Esophagus (tissue), 2 donors: ENCODE data around the gene PHF21A. TPM values are rescaled to one million over a fixed set of nuclear protein-coding genes. Genes with fewer than 3 reads are reported as not detected.

Source experiments
- H3K27ac ChIP-seq, 2 donors: one replicate each; pipeline ENCODE4 v1.5.1; 2013; ENCODE audit warnings: low read depth in 2 of 2, mild to moderate bottlenecking in 2 of 2, inconsistent platforms in 1 of 2, low read length in 1 of 2, moderate library complexity in 1 of 2
- H3K27me3 ChIP-seq, 2 donors: one replicate each; pipeline ENCODE4 v1.6.1; 2013; ENCODE audit warnings: low read length in 2 of 2, control low read depth in 1 of 2, mild to moderate bottlenecking in 1 of 2; ENCODE audit not compliant: insufficient read depth in 2 of 2, control insufficient read depth in 1 of 2
- H3K36me3 ChIP-seq, 2 donors: one replicate each; pipeline ENCODE4 v1.6.1; 2013; ENCODE audit warnings: low read length in 1 of 2; ENCODE audit not compliant: control insufficient read depth in 2 of 2, insufficient read depth in 2 of 2
- H3K4me1 ChIP-seq, 2 donors: one replicate each; pipeline ENCODE4 v1.6.1; 2013; ENCODE audit warnings: low read length in 1 of 2; ENCODE audit not compliant: control insufficient read depth in 2 of 2, insufficient read depth in 2 of 2
- H3K4me3 ChIP-seq, 2 donors: one replicate each; pipeline ENCODE4 v1.5.1; 2013; ENCODE audit warnings: low read length in 2 of 2, mild to moderate bottlenecking in 2 of 2, low read depth in 1 of 2, moderate library complexity in 1 of 2
- H3K9me3 ChIP-seq, 2 donors: one replicate each; pipeline ENCODE4 v1.6.1; 2013; ENCODE audit warnings: mild to moderate bottlenecking in 2 of 2, low read depth in 1 of 2, low read length in 1 of 2, moderate library complexity in 1 of 2; ENCODE audit not compliant: control insufficient read depth in 2 of 2, insufficient read depth in 1 of 2
- WGBS, 2 donors: extraction: QIAGEN DNeasy Blood & Tissue Kit; methylation state at CpG; one replicate each; pipeline ENCODE4 v1.1.7; 2013; 5-methylcytosine and 5-hydroxymethylcytosine counted together
- polyA plus RNA-seq, 2 donors: library from polyadenylated mRNA; stranded (reverse); fragments of 200-250 nt; gene quantifications; one replicate each; pipeline ENCODE4 v1.2.3, GENCODE V29; 2013
- donor health status: healthy with polysubstance abuse.
- donor health status: Bipolar disorder and iron deficiency.

Gene PHF21A
- polyA plus RNA-seq, 2 donors: 8.8 to 14.0 TPM

- H3K27me3 ChIP-seq: no peaks in the 10 kb centered on the region
Measured at GRCh38 chr11:45889966-45890365, 231.3 kb downstream of the PHF21A start.

GRCh38 chr11:45889555-45889954 is 231.7 kb downstream of the PHF21A start:
- no peak overlapping the region for H3K4me3 ChIP-seq
- 80 to 89% methylated on average over 8 of the region's 8 CpGs for WGBS, 2 donors
- no peak overlapping the region for H3K27ac ChIP-seq
- no peaks in the 10 kb centered on the region for H3K9me3 ChIP-seq
- peaks cover 6 to 8% of the 10 kb centered on the region in 2 donors for H3K4me1 ChIP-seq
- no peaks in the 10 kb centered on the region for H3K36me3 ChIP-seq
- H3K27me3 ChIP-seq: no peaks in the 10 kb centered on the region

More at GRCh38 chr11:45889966-45890365, 231.3 kb downstream of the PHF21A start:
- 71 to 77% methylated on average over 9 of the region's 9 CpGs for WGBS, 2 donors
- Histone ChIP-seq H3K4me1 (peaks cover 6 to 8% of the 10 kb centered on the region in 2 donors), H3K4me3 (no peak overlapping the region), H3K36me3 (no peaks in the 10 kb centered on the region), H3K9me3 (no peaks in the 10 kb centered on the region), H3K27ac (no peak overlapping the region)

DNA sequence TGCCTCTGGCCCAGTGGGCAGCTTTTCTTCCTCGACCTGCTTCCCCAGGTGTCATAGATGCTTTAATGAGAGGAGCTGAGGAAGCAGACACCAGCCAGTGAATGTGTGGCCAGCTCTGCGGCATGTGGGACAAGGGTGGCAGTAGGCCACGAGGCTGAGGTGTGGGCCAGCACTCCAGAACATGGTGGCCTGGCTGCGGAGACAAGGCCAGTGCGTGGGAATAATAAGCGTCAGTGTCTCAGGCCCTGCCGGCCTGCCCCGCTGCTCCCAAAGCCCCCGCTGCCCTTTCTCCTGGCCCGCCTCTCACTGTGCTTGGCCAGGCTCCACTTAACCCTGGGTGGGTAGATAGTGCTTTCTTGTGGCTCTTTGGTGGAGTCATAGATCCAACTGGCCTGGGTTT is 233.7 kb downstream of the PHF21A start:
- WGBS, 2 donors: 89% methylated on average over 10 of the region's 10 CpGs
- peaks cover 0 to 2% of the 10 kb centered on the region in 2 donors for H3K36me3 ChIP-seq

DNA sequence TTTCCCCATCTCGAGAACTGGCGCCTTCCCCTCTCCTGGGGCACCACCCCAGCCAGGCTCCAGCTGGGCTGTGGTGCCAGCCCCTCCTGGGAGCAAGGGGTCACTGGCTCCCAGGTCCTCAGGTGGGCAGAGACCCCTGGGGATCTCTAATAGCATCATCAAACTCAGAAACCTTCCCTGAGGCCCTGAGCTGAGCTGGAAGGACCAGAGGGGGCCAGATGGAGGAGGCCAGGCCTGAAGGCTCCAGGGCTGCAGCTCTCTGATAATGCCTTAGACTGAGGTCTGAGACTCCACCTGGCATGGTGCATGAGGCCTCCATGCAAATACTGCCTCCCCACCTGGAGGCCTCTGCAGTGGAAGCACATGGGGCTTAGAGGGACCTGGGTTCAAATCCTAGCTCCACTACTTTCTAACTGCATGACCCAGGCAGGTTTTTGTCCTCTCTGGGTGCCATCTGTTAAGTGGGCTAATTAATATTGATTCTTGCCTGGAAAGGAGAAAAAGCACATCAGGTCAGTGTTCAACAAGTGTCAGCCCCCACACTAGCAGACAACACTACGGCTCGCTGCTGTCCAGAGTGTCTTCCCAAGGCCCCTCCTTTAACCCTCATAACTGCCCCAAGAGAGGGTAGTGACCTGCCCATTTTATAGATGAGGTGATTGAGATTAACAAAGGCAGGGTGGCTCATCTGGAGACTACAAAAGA is 234.3 kb downstream of the PHF21A start:
- H3K4me1 ChIP-seq: peaks cover 6 to 8% of the 10 kb centered on the region in 2 donors
- H3K9me3 ChIP-seq: no peaks in the 10 kb centered on the region
- 86 to 97% methylated on average over 4 of the region's 4 CpGs for WGBS, 2 donors

More for the DNA sequence above, 233.7 kb downstream of the PHF21A start:
- no peaks in the 10 kb centered on the region for H3K27me3 ChIP-seq
- H3K9me3 ChIP-seq: no peaks in the 10 kb centered on the region
- H3K4me3 ChIP-seq: no peak overlapping the region
- peaks cover 6 to 8% of the 10 kb centered on the region in 2 donors for H3K4me1 ChIP-seq
- H3K27ac ChIP-seq: no peak overlapping the region

GRCh38 chr11:45885921-45886721 is 235.1 kb downstream of the PHF21A start:
- Histone ChIP-seq H3K27me3 (no peaks in the 10 kb centered on the region), H3K4me3 (peak overlapping the region; percentile 45 to 57), H3K36me3 (peaks cover 7 to 15% of the 10 kb centered on the region in 2 donors), H3K4me1 (peaks cover 6 to 8% of the 10 kb centered on the region in 2 donors), H3K27ac (no peak overlapping the region), H3K9me3 (no peaks in the 10 kb centered on the region)
- WGBS, 2 donors: 17 to 19% methylated on average over 43 of the region's 43 CpGs

More for the DNA sequence above, 234.3 kb downstream of the PHF21A start:
- H3K27me3 ChIP-seq: no peaks in the 10 kb centered on the region
- no peak overlapping the region for H3K4me3 ChIP-seq
- no peak overlapping the region for H3K27ac ChIP-seq
- H3K36me3 ChIP-seq: peaks cover 0 to 7% of the 10 kb centered on the region in 2 donors

GRCh38 chr11:45885274-45885920 is 235.9 kb downstream of the PHF21A start, which contains the start of gene MAPK8IP1:
Gene MAPK8IP1 (plus strand): TSS chr11:45885651. CDS start chr11:45885821, 170 bp downstream.
- H3K36me3 ChIP-seq: peaks cover 12 to 22% of the 10 kb centered on the region in 2 donors
- H3K27ac ChIP-seq: no peak within 1 kb of the TSS
- no peaks in the 10 kb centered on the region for H3K9me3 ChIP-seq
- no peaks in the 10 kb centered on the region for H3K27me3 ChIP-seq
- 2% methylated on average over 50 to 73 of the region's 73 CpGs for WGBS, 2 donors
- H3K4me3 ChIP-seq: peak within 1 kb of the TSS; percentile 45 to 57
- peaks cover 6 to 8% of the 10 kb centered on the region in 2 donors for H3K4me1 ChIP-seq

DNA sequence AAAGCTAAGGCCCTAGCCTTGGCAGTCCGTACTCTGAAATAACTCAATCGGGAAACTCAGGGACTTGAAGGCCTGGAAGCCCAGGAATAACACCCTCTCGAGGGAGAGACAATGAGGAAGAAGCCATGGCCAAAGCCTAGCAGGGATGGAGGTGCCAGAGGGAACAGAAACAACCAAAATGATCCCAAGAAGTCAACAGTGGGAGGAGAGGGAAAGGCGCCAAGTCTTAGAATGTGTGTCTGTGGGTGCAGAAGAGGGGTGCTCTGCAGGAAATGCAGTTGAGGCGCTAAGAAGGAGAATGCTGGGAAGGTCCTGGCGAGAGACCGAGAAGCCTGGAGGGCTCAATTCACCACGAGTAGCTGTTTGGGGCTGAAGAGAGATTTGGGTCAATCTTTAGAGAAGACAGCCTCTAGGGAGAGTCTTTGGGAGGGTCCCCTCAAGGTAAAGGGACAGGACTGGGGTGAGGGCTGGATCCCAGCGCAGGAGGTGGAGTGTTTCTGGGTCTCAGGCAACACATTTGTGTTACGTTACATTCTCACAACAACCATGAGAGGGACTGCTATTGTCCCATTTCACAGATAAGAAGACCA is 236.6 kb downstream of the PHF21A start:
- peaks cover 12 to 22% of the 10 kb centered on the region in 2 donors for H3K36me3 ChIP-seq
- H3K27ac ChIP-seq: no peak overlapping the region
- H3K4me3 ChIP-seq: no peak overlapping the region
- H3K4me1 ChIP-seq: peaks cover 6 to 8% of the 10 kb centered on the region in 2 donors
- H3K27me3 ChIP-seq: no peaks in the 10 kb centered on the region
- 87 to 88% methylated on average over 10 of the region's 10 CpGs for WGBS, 2 donors
- no peaks in the 10 kb centered on the region for H3K9me3 ChIP-seq
